Measurements from ENCODE around the gene NEK10. TPM values are rescaled to one million over a fixed set of nuclear protein-coding genes. Genes with fewer than 3 reads are reported as not detected.

Gene NEK10
- total RNA-seq, 1 experiment from 2014 or later: 0.34 TPM

- TF ChIP-seq CTCF (conservative IDR thresholded peaks at IDR 0.05; ENCODE audit: low read depth, low read length) (no peak), EZH2 (IDR thresholded peaks at IDR 0.05; ENCODE audit: borderline replicate concordance, low read depth, low read length, poor library complexity, severe bottlenecking) (no peak)
- no peaks in the 10 kb centered on the region for H3K36me3 ChIP-seq (ENCODE audit: insufficient read depth, low read length, poor library complexity, severe bottlenecking)
- H3K4me1 ChIP-seq (ENCODE audit: insufficient read depth, low read length, poor library complexity, severe bottlenecking): no peaks in the 10 kb centered on the region
- no peak overlapping the region for H3K4me3 ChIP-seq (ENCODE audit: low read depth, low read length, poor library complexity, severe bottlenecking)
- ChIA-PET POLR2A (ENCODE audit: low non-redundant PET) (no interaction called here), CTCF (no interaction called here)
- BruUV-seq (replicated peaks): no TSS peak
- H3K27ac ChIP-seq (ENCODE audit: low read depth, low read length, poor library complexity, severe bottlenecking): no peak overlapping the region
- no peaks in the 10 kb centered on the region for H3K9me3 ChIP-seq (ENCODE audit: low read depth, low read length, poor library complexity, severe bottlenecking)
- no peaks in the 10 kb centered on the region for H3K27me3 ChIP-seq (replicated peaks; ENCODE audit: insufficient read depth, low read depth, low read length, poor library complexity)
- peak; percentile 5 for DNase-seq (ENCODE audit: low spot score)
- intact Hi-C loops (cut with micrococcal nuclease; ENCODE audit: unreplicated experiment): no loop called here
Observed at GRCh38 chr3:27221264-27221932, 147.8 kb downstream of the NEK10 start.

GRCh38 chr3:27220166-27220565 is 149.0 kb downstream of the NEK10 start:
- H3K4me1 ChIP-seq (ENCODE audit: insufficient read depth, low read length, poor library complexity, severe bottlenecking): no peaks in the 10 kb centered on the region
- H3K36me3 ChIP-seq (ENCODE audit: insufficient read depth, low read length, poor library complexity, severe bottlenecking): no peaks in the 10 kb centered on the region
- no peak for DNase-seq (ENCODE audit: low spot score)
- POLR2A ChIA-PET (ENCODE audit: low non-redundant PET): no interaction called here
- H3K27me3 ChIP-seq (replicated peaks; ENCODE audit: insufficient read depth, low read depth, low read length, poor library complexity): no peaks in the 10 kb centered on the region
- H3K9me3 ChIP-seq (ENCODE audit: low read depth, low read length, poor library complexity, severe bottlenecking): no peaks in the 10 kb centered on the region
- BruUV-seq (replicated peaks): no TSS peak
- TF ChIP-seq EZH2 (IDR thresholded peaks at IDR 0.05; ENCODE audit: borderline replicate concordance, low read depth, low read length, poor library complexity, severe bottlenecking): no peak
- no peak for TF ChIP-seq CTCF (conservative IDR thresholded peaks at IDR 0.05; ENCODE audit: low read depth, low read length)
- no peak overlapping the region for H3K27ac ChIP-seq (ENCODE audit: low read depth, low read length, poor library complexity, severe bottlenecking)
- H3K4me3 ChIP-seq (ENCODE audit: low read depth, low read length, poor library complexity, severe bottlenecking): no peak overlapping the region
- CTCF ChIA-PET: no interaction called here
- intact Hi-C loops (cut with micrococcal nuclease; ENCODE audit: unreplicated experiment): no loop called here

DNA sequence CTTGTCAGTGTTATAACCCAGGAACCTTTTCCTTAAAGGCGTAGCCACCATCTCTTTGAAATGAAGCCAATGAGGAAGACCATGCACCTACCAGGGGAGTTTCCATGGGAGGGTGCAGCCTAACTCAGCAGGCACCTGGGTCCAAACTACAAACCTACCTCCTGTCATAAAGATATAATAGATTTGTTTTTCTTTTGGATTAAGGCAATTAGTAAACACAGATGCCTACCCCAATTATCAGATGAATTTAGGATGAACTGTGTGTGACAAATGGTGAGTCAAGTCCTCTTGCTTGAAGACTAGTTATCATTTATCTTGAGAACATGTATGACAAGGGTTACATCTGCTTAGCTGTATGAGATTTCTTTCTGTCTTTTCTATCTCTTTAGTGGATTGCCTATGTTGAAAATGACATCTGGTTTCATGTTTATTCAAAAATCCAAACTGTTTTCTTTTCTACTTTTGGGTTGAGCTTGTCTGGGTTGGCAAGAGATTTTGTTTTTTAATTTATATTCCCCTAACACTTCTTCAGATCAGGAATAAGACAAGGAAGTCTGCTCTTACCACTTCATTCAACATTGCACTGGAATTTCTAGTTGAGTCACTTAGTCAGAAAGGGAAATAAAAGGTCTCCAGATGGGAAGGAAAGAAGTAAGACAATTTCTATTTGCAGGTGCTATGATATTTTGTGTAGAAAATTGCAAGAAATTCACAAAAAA is 149.9 kb downstream of the NEK10 start:
- Histone ChIP-seq H3K4me3 (ENCODE audit: low read depth, low read length, poor library complexity, severe bottlenecking) (no peak overlapping the region), H3K9me3 (ENCODE audit: low read depth, low read length, poor library complexity, severe bottlenecking) (no peaks in the 10 kb centered on the region), H3K36me3 (ENCODE audit: insufficient read depth, low read length, poor library complexity, severe bottlenecking) (no peaks in the 10 kb centered on the region), H3K27ac (ENCODE audit: low read depth, low read length, poor library complexity, severe bottlenecking) (no peak overlapping the region), H3K27me3 (replicated peaks; ENCODE audit: insufficient read depth, low read depth, low read length, poor library complexity) (no peaks in the 10 kb centered on the region), H3K4me1 (ENCODE audit: insufficient read depth, low read length, poor library complexity, severe bottlenecking) (no peaks in the 10 kb centered on the region)
- intact Hi-C loops (cut with micrococcal nuclease; ENCODE audit: unreplicated experiment): no loop called here
- no peak for DNase-seq (ENCODE audit: low spot score)
- ChIA-PET CTCF (no interaction called here), POLR2A (ENCODE audit: low non-redundant PET) (no interaction called here)
- no TSS peak for BruUV-seq (replicated peaks)
- no peak for TF ChIP-seq EZH2 (IDR thresholded peaks at IDR 0.05; ENCODE audit: borderline replicate concordance, low read depth, low read length, poor library complexity, severe bottlenecking)
- no peak for TF ChIP-seq CTCF (conservative IDR thresholded peaks at IDR 0.05; ENCODE audit: low read depth, low read length)
